ENCODE measurements around the gene LRRC36.

Gene LRRC36

GRCh38 chr16:67279296-67280089, 47.1 kb upstream of the LRRC36 start, which contains the start of gene PLEKHG4:
Gene PLEKHG4 (plus strand): TSS chr16:67279532. CDS start chr16:67280045, 513 bp downstream.
- Histone ChIP-seq H3K4me3 (ENCODE audit: low read depth, low read length) (peak within 1 kb of the TSS; percentile 50), H3K4me1 (ENCODE audit: control insufficient read depth, insufficient read depth, low read length) (no peaks in the 10 kb centered on the region), H3K27ac (ENCODE audit: extremely low read depth, low read depth, low read length) (peak within 1 kb of the TSS; percentile 50; the same call in 1 of the 2 replicates), H3K9me3 (ENCODE audit: control insufficient read depth, insufficient read depth, low read depth, low read length) (no peaks in the 10 kb centered on the region), H3K36me3 (ENCODE audit: control insufficient read depth in 2 of 2, insufficient read depth in 1 of 2, low read length in 2 of 2) (peaks cover 0 to 39% of the 10 kb centered on the region in 2 experiments; a peak in 2 of 3 replicates)
- ChIA-PET POLR2A (interaction anchor here (1.2 kb wide), 1 partner anchor 11 kb away, joined by 3 read pairs; no protein-coding TSS in a partner anchor), CTCF (interaction anchor here (0.7 to 3.8 kb wide), 6 partner anchors 9 to 317 kb away, joined by 3 to 14 read pairs (median 4); no protein-coding TSS in a partner anchor)
- TF ChIP-seq ZBTB44 (tag by site-specific recombination; IDR thresholded peaks at IDR 0.05) (0 out of 2 replicates have a peak, but pooled peaks have one; percentile 45), ZNF660 (tag by site-specific recombination; IDR thresholded peaks at IDR 0.05) (peak; percentile 73), ZSCAN30 (tag by site-specific recombination; IDR thresholded peaks at IDR 0.05) (peak; percentile 95), KLF10 (tag by site-specific recombination; IDR thresholded peaks at IDR 0.05) (peak; percentile 53; the same call in 1 of the 2 replicates), ZBTB11 (tag by site-specific recombination; conservative IDR thresholded peaks at IDR 0.05; ENCODE audit: low read depth) (peak; percentile 12; the same call in 1 of the 2 replicates), ZNF76 (tag by site-specific recombination; IDR thresholded peaks at IDR 0.05; ENCODE audit: borderline replicate concordance, low read depth) (peak; percentile 66; the same call in 1 of the 2 replicates), ZNF777 (tag by site-specific recombination; IDR thresholded peaks at IDR 0.05; ENCODE audit: borderline replicate concordance) (peak; percentile 92; the same call in 1 of the 2 replicates), ZNF350 (tag by site-specific recombination; IDR thresholded peaks at IDR 0.05) (peak; percentile 42; the same call in 1 of the 2 replicates), ZNF175 (tag by site-specific recombination; IDR thresholded peaks at IDR 0.05) (no peak), OSR2 (tag by site-specific recombination; IDR thresholded peaks at IDR 0.05) (no peak), ZNF398 (tag by site-specific recombination; IDR thresholded peaks at IDR 0.05) (peak; percentile 57), ZNF561 (tag by site-specific recombination; IDR thresholded peaks at IDR 0.05; ENCODE audit: borderline replicate concordance) (peak; percentile 56; the same call in 1 of the 2 replicates), AEBP2 (tag by site-specific recombination; IDR thresholded peaks at IDR 0.05; ENCODE audit: borderline replicate concordance) (no peak), IKZF3 (tag by site-specific recombination; IDR thresholded peaks at IDR 0.05) (no peak), ZIC2 (tag by site-specific recombination; IDR thresholded peaks at IDR 0.05) (no peak), ZNF174 (tag by site-specific recombination; IDR thresholded peaks at IDR 0.05) (peak; percentile 85), ZNF692 (tag by site-specific recombination; IDR thresholded peaks at IDR 0.05) (peak; percentile 38; the same call in 1 of the 2 replicates), ZSCAN5A (tag by site-specific recombination; IDR thresholded peaks at IDR 0.05) (peak; percentile 77; the same call in 1 of the 2 replicates), PRDM4 (tag by site-specific recombination; IDR thresholded peaks at IDR 0.05) (no peak), ZNF596 (tag by site-specific recombination; IDR thresholded peaks at IDR 0.05) (peak; percentile 61; the same call in 1 of the 2 replicates), ZNF416 (tag by site-specific recombination; IDR thresholded peaks at IDR 0.05) (no peak)
